Prostate gland (tissue), 2 donors: ENCODE data around the gene TCHHL1.

ENCODE experiments used
- CTCF ChIP-seq, 4 experiments: fragments of 200-600 bp in 2 of 4; fragments of 450-650 bp in 2 of 4; sonication (generic) in 2 of 4; IDR thresholded peaks; 1 replicate in 3 of 4; 2 replicates in 1 of 4; pipeline ENCODE4 v1.5.1; 2016 to 2019; ENCODE audit warnings: antibody characterized with exemption in 4 of 4, mild to moderate bottlenecking in 2 of 4, moderate library complexity in 2 of 4
- POLR2AphosphoS5 ChIP-seq: sonication (generic); formaldehyde crosslinking; IDR thresholded peaks from one replicate; pipeline ENCODE4 v1.6.1; 2017; ENCODE audit warnings: antibody characterized with exemption

- no peak for TF ChIP-seq CTCF (IDR thresholded peaks at IDR 0.05)
- no peak for TF ChIP-seq POLR2AphosphoS5
These were observed 49.0 kb downstream of the TCHHL1 start for GRCh38 chr1:152039886-152040285.
